ENCODE results near the gene SAMD3.

DNA sequence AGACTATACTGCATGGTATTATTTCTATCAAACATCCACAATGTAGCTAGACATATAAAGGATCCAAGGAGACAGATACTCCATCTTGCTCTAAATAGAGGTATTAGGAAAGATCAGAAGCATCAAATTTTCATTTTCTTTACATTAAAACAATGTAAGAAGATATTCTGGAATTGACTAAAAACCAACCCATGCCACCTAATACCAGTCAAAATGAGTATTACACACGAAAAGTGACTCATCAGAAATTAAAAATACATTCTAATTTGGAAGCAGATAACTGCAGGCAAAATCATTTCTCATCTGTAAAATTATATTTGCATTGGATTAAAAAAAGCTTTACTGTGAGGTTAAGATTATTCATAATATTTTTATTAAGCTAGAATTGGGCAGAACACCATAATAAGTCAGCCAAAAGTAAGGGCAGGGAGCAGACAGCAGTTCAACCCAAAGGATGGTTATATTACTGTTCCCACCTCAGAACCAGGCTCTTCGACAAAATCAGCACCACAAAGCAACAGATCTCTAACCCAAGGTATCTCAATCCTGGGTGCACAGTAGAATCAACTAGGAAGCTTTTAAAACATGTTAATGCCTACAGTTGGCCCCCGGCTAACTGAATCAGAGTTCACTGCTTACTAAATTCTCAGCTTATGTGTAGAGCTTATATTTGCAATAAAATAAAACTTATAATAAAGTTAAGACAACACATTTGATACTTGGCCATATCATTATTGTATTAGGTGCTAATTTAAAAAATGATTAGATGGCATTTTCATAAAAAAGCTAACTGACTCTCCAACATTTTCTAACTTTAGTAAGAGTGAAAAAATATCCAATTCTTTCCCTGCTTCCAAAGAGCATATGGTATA lies 35.2 kb downstream of the SAMD3 start:
- TF ChIP-seq, protein P1, sequence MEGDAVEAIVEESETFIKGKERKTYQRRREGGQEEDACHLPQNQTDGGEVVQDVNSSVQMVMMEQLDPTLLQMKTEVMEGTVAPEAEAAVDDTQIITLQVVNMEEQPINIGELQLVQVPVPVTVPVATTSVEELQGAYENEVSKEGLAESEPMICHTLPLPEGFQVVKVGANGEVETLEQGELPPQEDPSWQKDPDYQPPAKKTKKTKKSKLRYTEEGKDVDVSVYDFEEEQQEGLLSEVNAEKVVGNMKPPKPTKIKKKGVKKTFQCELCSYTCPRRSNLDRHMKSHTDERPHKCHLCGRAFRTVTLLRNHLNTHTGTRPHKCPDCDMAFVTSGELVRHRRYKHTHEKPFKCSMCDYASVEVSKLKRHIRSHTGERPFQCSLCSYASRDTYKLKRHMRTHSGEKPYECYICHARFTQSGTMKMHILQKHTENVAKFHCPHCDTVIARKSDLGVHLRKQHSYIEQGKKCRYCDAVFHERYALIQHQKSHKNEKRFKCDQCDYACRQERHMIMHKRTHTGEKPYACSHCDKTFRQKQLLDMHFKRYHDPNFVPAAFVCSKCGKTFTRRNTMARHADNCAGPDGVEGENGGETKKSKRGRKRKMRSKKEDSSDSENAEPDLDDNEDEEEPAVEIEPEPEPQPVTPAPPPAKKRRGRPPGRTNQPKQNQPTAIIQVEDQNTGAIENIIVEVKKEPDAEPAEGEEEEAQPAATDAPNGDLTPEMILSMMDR (IDR thresholded peaks at IDR 0.05; ENCODE audit: borderline replicate concordance, extremely low read depth, low read length, poor library complexity, severe bottlenecking) = no peak
- no peak for TF ChIP-seq EZH2 (IDR thresholded peaks at IDR 0.05; ENCODE audit: borderline replicate concordance, low read depth, low read length, severe bottlenecking)

All from DND-41 (cell line).